Measurements from ENCODE around the gene SLC25A38. TPM values are rescaled to one million over a fixed set of nuclear protein-coding genes. Genes with fewer than 3 reads are reported as not detected.

Gene SLC25A38
- total RNA-seq (17.7 and 22.0 TPM in 2 replicates), polyA plus RNA-seq (23.3 and 26.9 TPM in 2 replicates), polyA minus RNA-seq (ENCODE audit: low replicate concordance) (11.9 and 25.0 TPM in 2 replicates)
- polyA plus RNA-seq (2012) = 17.1 and 19.9 TPM in 2 replicates

- Histone ChIP-seq H3K36me3 (ENCODE audit: control insufficient read depth, insufficient read depth, low read length) (peaks cover 2% of the 10 kb centered on the region), H3K4me2 (ENCODE audit: extremely low read depth, insufficient read depth, low read length) (peak within 1 kb of the TSS; percentile 94), H3K27me3 (ENCODE audit: control insufficient read depth, insufficient read depth, low read length) (no peaks in the 10 kb centered on the region), H3K27ac (ENCODE audit: insufficient read depth, low read length) (peak within 1 kb of the TSS; percentile 96), H3K9ac (ENCODE audit: insufficient read depth, low read length) (peak within 1 kb of the TSS; percentile 93), H3K4me3 (replicated peaks in 1 of 4; ENCODE audit: control extremely low read depth in 1 of 4, insufficient read depth in 1 of 4, low read depth in 3 of 4, low read length in 4 of 4) (peak within 1 kb of the TSS; percentile 71 to 90 (median 81)), H3K4me1 (ENCODE audit: control insufficient read depth, extremely low read depth, insufficient read depth, low read length) (peaks cover 3% of the 10 kb centered on the region), H2AFZ (ENCODE audit: low read length) (peak within 1 kb of the TSS; percentile 84), H3K79me2 (ENCODE audit: control insufficient read depth, insufficient read depth, low read length) (peaks cover 40% of the 10 kb centered on the region), H3K9me3 (ENCODE audit: control insufficient read depth, insufficient read depth, low read depth, low read length) (no peaks in the 10 kb centered on the region), H4K20me1 (ENCODE audit: control insufficient read depth, extremely low read depth, insufficient read depth, low read length) (no peaks in the 10 kb centered on the region)
- TF ChIP-seq EZH2 (IDR thresholded peaks at IDR 0.05; ENCODE audit: low read length, missing control alignments) = no peak
- peak; percentile 35 to 48 for TF ChIP-seq CTCF (conservative IDR thresholded peaks at IDR 0.05 in 1 of 2, IDR thresholded peaks at IDR 0.05 in 1 of 2; ENCODE audit: low read depth in 1 of 2, low read length in 2 of 2)
- peak; percentile 88 to 90 for DNase-seq (ENCODE audit: low read depth in 2 of 2)
Observed at GRCh38 chr3:39383045-39383880, at the start of gene SLC25A38. Gene SLC25A38 (plus strand): TSS chr3:39383370. CDS start chr3:39383725, 355 bp downstream.

GRCh38 chr3:39333607-39334006 is 49.6 kb upstream of the SLC25A38 start:
- H2AFZ ChIP-seq (ENCODE audit: low read length) = no peak overlapping the region
- no peak overlapping the region for H3K4me2 ChIP-seq (ENCODE audit: extremely low read depth, insufficient read depth, low read length)
- no peak overlapping the region for H3K27ac ChIP-seq (ENCODE audit: insufficient read depth, low read length)
- H3K36me3 ChIP-seq (ENCODE audit: control insufficient read depth, insufficient read depth, low read length) = no peaks in the 10 kb centered on the region
- TF ChIP-seq CTCF (conservative IDR thresholded peaks at IDR 0.05 in 1 of 2, IDR thresholded peaks at IDR 0.05 in 1 of 2; ENCODE audit: low read depth in 1 of 2, low read length in 2 of 2) (no peak), EZH2 (IDR thresholded peaks at IDR 0.05; ENCODE audit: low read length, missing control alignments) (no peak)
- H3K27me3 ChIP-seq (ENCODE audit: control insufficient read depth, insufficient read depth, low read length) = no peaks in the 10 kb centered on the region
- no peaks in the 10 kb centered on the region for H4K20me1 ChIP-seq (ENCODE audit: control insufficient read depth, extremely low read depth, insufficient read depth, low read length)
- no peaks in the 10 kb centered on the region for H3K79me2 ChIP-seq (ENCODE audit: control insufficient read depth, insufficient read depth, low read length)
- DNase-seq (ENCODE audit: low read depth in 2 of 2) = no peak
- no peak overlapping the region for H3K9ac ChIP-seq (ENCODE audit: insufficient read depth, low read length)
- H3K4me3 ChIP-seq (replicated peaks in 1 of 4; ENCODE audit: control extremely low read depth in 1 of 4, insufficient read depth in 1 of 4, low read depth in 3 of 4, low read length in 4 of 4) = no peak overlapping the region
- no peaks in the 10 kb centered on the region for H3K4me1 ChIP-seq (ENCODE audit: control insufficient read depth, extremely low read depth, insufficient read depth, low read length)
- H3K9me3 ChIP-seq (ENCODE audit: control insufficient read depth, insufficient read depth, low read depth, low read length) = no peaks in the 10 kb centered on the region

GRCh38 chr3:39334205-39334604 is 49.0 kb upstream of the SLC25A38 start:
- Histone ChIP-seq H3K9ac (ENCODE audit: insufficient read depth, low read length) (no peak overlapping the region), H3K4me1 (ENCODE audit: control insufficient read depth, extremely low read depth, insufficient read depth, low read length) (no peaks in the 10 kb centered on the region), H2AFZ (ENCODE audit: low read length) (no peak overlapping the region)

More at GRCh38 chr3:39334205-39334604, 49.0 kb upstream of the SLC25A38 start:
- Histone ChIP-seq H3K79me2 (ENCODE audit: control insufficient read depth, insufficient read depth, low read length) (no peaks in the 10 kb centered on the region), H3K9me3 (ENCODE audit: control insufficient read depth, insufficient read depth, low read depth, low read length) (no peaks in the 10 kb centered on the region), H3K27ac (ENCODE audit: insufficient read depth, low read length) (no peak overlapping the region), H3K27me3 (ENCODE audit: control insufficient read depth, insufficient read depth, low read length) (no peaks in the 10 kb centered on the region), H3K36me3 (ENCODE audit: control insufficient read depth, insufficient read depth, low read length) (no peaks in the 10 kb centered on the region), H3K4me2 (ENCODE audit: extremely low read depth, insufficient read depth, low read length) (no peak overlapping the region), H4K20me1 (ENCODE audit: control insufficient read depth, extremely low read depth, insufficient read depth, low read length) (no peaks in the 10 kb centered on the region), H3K4me3 (replicated peaks in 1 of 4; ENCODE audit: control extremely low read depth in 1 of 4, insufficient read depth in 1 of 4, low read depth in 3 of 4, low read length in 4 of 4) (no peak overlapping the region)
- no peak for DNase-seq (ENCODE audit: low read depth in 2 of 2)
- no peak for TF ChIP-seq EZH2 (IDR thresholded peaks at IDR 0.05; ENCODE audit: low read length, missing control alignments)
- no peak for TF ChIP-seq CTCF (conservative IDR thresholded peaks at IDR 0.05 in 1 of 2, IDR thresholded peaks at IDR 0.05 in 1 of 2; ENCODE audit: low read depth in 1 of 2, low read length in 2 of 2)
